Breast epithelium (tissue), 4 donors: ENCODE measurements around the gene HIBCH. TPM values are rescaled to one million over a fixed set of nuclear protein-coding genes. Genes with fewer than 3 reads are reported as not detected.
"Not testable (repeated sequence)": the region's sequence is repeated elsewhere in the genome, so short reads cannot be mapped to it uniquely, and the experiment has no call there.

Experiments used
- DNase-seq, 2 donors: peaks; one replicate each; pipeline ENCODE4 v3.0.0-alpha.2; 2019; ENCODE audit warnings: low spot score in 2 of 2
- H3K27ac ChIP-seq, 2 donors: fragments of 200-600 bp; sonication (generic) in 1 of 2; one replicate each; pipeline ENCODE4 v1.5.1; 2016 to 2019; ENCODE audit warnings: mild to moderate bottlenecking in 1 of 2
- H3K27me3 ChIP-seq, 2 donors: fragments of 200-600 bp; sonication (generic) in 1 of 2; one replicate each; pipeline versions ENCODE4 v1.5.1 to v1.6.0; 2017 to 2019; ENCODE audit warnings: control low read depth in 1 of 2, mild to moderate bottlenecking in 1 of 2
- H3K36me3 ChIP-seq: fragments of 200-600 bp; one replicate; pipeline ENCODE4 v1.5.1; 2019
- H3K4me1 ChIP-seq, 2 donors: fragments of 200-600 bp; sonication (generic); one replicate each; pipeline ENCODE4 v1.5.1; 2016 to 2019; ENCODE audit warnings: control low read depth in 1 of 2
- H3K4me3 ChIP-seq, 3 donors: fragments of 200-600 bp; sonication (generic); 1 replicate in 2 of 3; 2 replicates in 1 of 3; pipeline ENCODE4 v1.5.1; 2016 to 2019; ENCODE audit warnings: mild to moderate bottlenecking in 3 of 3, moderate library complexity in 2 of 3
- H3K9me3 ChIP-seq, 2 donors: fragments of 200-600 bp; sonication (generic) in 1 of 2; one replicate each; pipeline ENCODE4 v1.5.1; 2016 to 2019; ENCODE audit warnings: control low read depth in 1 of 2
- POLR2A ChIP-seq: fragments of 450-650 bp; IDR thresholded peaks from one replicate; pipeline ENCODE4 v1.6.1; 2016; ENCODE audit warnings: antibody characterized with exemption, mild to moderate bottlenecking, moderate library complexity
- POLR2AphosphoS5 ChIP-seq, 3 donors: sonication (generic); formaldehyde crosslinking; IDR thresholded peaks; one replicate each; pipeline ENCODE4 v1.6.1; 2017; ENCODE audit warnings: antibody characterized with exemption in 3 of 3
- intact Hi-C: fragments of 100-400 bp; cut with DNase I; formaldehyde crosslinking; loops from one replicate; pipeline ENCODE4 v1.15.1; 2023; ENCODE audit warnings: low total_unique reads
- total RNA-seq, 3 donors: library from RNA; depleted of rRNA; stranded (reverse); fragments of >200 nt; gene quantifications; one replicate each; pipeline ENCODE4 v1.1.0, GENCODE V29; 2016
- TF ChIP-seq, protein P1 (sequence below), 3 donors: fragments of 450-650 bp; IDR thresholded peaks; one replicate each; pipeline ENCODE4 v1.5.1; 2016 to 2017; ENCODE audit warnings: antibody characterized with exemption in 3 of 3, mild to moderate bottlenecking in 3 of 3, moderate library complexity in 3 of 3

The HIBCH gene
- total RNA-seq, 3 donors from 2014 or later, result 22.2 to 31.8 (median 22.9) TPM

DNA sequence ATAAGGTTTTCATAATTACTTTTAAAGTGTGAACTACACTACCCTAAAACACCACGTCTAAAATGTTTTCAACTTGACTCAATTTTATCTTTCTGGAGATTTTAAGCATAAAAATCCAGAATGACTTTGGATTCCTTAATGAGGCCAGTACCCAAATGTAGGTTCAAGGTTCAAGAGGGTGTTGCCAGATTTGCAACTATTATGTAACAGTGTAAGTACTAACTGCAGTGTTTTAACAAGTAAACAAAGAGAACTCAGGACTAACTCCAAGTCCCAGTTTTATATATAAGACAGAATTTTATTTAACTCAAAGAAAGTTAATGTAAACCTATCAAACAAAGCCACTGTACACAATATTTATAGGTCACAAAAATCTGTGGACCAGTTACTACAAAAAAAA is 5.7 kb downstream of the HIBCH start:
- Histone ChIP-seq H3K27ac (no peak overlapping the region), H3K36me3 (no peaks in the 10 kb centered on the region), H3K27me3 (no peaks in the 10 kb centered on the region), H3K9me3 (no peaks in the 10 kb centered on the region), H3K4me3 (no peak overlapping the region), H3K4me1 (peaks cover 0 to 8% of the 10 kb centered on the region in 2 donors)
- no peak for TF ChIP-seq POLR2AphosphoS5 (IDR thresholded peaks at IDR 0.05)
- TF ChIP-seq, protein P1, sequence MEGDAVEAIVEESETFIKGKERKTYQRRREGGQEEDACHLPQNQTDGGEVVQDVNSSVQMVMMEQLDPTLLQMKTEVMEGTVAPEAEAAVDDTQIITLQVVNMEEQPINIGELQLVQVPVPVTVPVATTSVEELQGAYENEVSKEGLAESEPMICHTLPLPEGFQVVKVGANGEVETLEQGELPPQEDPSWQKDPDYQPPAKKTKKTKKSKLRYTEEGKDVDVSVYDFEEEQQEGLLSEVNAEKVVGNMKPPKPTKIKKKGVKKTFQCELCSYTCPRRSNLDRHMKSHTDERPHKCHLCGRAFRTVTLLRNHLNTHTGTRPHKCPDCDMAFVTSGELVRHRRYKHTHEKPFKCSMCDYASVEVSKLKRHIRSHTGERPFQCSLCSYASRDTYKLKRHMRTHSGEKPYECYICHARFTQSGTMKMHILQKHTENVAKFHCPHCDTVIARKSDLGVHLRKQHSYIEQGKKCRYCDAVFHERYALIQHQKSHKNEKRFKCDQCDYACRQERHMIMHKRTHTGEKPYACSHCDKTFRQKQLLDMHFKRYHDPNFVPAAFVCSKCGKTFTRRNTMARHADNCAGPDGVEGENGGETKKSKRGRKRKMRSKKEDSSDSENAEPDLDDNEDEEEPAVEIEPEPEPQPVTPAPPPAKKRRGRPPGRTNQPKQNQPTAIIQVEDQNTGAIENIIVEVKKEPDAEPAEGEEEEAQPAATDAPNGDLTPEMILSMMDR (IDR thresholded peaks at IDR 0.05), result no peak
- no peak for TF ChIP-seq POLR2A
- intact Hi-C loops, result no loop called here
- no peak for DNase-seq

DNA sequence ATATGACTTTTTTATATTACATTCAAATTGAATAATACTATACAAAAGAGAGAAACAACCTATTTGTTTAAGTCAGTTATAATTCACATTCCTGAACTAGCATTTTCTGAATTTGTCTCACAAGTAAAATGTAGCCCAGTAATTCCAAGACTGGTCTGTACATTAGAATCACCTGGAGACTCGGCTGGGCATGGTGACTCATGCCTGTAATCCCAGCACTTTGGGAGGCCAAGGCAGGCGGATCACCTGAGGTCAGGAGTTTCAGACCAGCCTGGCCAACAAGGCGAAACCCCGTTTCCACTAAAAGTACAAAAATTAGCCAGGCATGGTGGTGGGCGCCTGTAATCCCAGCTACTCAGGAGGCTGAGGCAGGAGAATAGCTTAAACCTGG is 7.0 kb downstream of the HIBCH start:
- H3K9me3 ChIP-seq, H3K27me3 ChIP-seq, intact Hi-C loops, H3K27ac ChIP-seq, DNase-seq, H3K4me1 ChIP-seq, H3K36me3 ChIP-seq, H3K4me3 ChIP-seq: not testable (repeated sequence)

DNA sequence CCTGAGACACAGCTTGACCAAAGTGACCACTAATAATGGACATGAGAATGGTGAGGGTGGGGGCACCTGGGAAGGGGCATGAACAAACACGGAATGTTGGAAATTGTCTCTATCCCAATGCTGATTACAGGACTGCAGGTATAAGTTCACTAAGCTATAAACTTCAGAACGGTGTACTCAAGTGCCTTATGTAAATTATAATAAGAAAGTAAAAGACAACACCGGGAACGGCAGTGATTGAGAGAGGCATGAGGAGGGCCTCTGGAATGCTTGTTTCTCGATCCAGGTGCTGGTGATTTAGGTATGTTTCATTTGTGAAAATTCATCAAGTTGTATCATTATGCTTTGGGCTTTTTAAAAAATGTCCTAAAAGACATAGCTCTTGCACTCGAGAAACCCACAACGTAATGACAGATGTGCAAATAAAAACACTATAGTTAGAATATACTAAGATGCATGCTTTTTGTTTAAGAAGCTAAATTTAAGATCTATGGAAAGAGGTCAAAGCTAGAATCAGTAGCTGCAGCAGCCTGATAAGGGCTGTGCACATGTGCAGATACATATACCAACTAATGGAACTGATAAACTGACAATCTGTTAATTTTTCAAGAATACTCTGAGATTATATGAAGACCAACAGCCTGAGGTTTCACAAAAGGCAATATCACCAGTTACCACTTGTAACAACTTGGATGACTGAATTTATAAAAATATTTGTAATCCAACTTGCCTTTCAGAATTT is 7.6 kb downstream of the HIBCH start:
- TF ChIP-seq POLR2AphosphoS5 (IDR thresholded peaks at IDR 0.05), result no peak
- TF ChIP-seq, protein P1 (IDR thresholded peaks at IDR 0.05), result no peak
- no peak for TF ChIP-seq POLR2A
- intact Hi-C loops, result no loop called here
- no peaks in the 10 kb centered on the region for H3K36me3 ChIP-seq
- H3K4me3 ChIP-seq, result no peak overlapping the region
- H3K27me3 ChIP-seq, result no peaks in the 10 kb centered on the region
- H3K9me3 ChIP-seq, result no peaks in the 10 kb centered on the region
- no peak overlapping the region for H3K27ac ChIP-seq
- no peak for DNase-seq
- H3K4me1 ChIP-seq, result no peaks in the 10 kb centered on the region

DNA sequence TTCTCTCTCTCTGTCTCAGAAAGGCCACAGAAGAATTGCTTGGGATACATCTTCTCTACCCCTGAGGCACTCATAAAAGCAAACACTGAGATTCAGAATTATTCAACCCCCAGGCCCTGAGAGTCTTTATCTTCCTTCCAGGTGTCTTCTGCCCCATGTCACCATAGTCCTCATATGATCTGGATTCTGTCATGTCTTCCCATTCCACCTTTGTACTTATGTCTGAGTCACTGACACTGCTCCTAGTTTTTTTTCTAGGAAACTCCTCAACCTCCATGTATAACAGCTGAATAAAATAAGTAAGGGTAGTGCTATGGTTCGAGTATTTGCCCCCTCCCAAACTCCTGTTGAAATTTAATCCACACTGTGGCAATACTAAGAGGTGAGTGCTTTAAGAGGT is 11.6 kb downstream of the HIBCH start:
- H3K4me1 ChIP-seq, result no peaks in the 10 kb centered on the region
- H3K9me3 ChIP-seq, result no peaks in the 10 kb centered on the region
- no peaks in the 10 kb centered on the region for H3K27me3 ChIP-seq
- no peak overlapping the region for H3K27ac ChIP-seq
- no peak for DNase-seq
- intact Hi-C loops, result no loop called here
- TF ChIP-seq POLR2AphosphoS5 (IDR thresholded peaks at IDR 0.05) (no peak), POLR2A (no peak)
- TF ChIP-seq, protein P1 (IDR thresholded peaks at IDR 0.05), result no peak
- H3K36me3 ChIP-seq, result no peaks in the 10 kb centered on the region
- no peak overlapping the region for H3K4me3 ChIP-seq

DNA sequence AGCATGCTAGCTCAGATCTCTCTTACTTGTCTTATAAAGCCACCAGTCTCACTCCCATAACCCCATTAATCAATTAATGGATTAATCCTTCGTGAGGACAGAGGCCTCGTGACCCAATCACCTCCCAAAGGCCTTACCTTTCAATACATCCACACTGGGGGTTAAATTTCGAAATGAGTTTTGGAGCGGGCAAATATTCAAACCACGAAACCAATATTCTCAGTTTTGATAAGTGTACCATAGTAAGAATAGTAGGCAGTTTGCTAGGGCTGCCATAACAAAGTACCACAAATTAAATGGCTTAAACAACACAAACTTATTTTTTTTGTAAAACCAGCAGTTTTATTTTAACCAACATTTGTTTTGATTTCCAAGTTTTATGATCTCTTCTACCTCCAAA is 15.2 kb downstream of the HIBCH start:
- Histone ChIP-seq H3K27me3 (no peaks in the 10 kb centered on the region), H3K36me3 (no peaks in the 10 kb centered on the region), H3K27ac (no peak overlapping the region), H3K4me3 (no peak overlapping the region), H3K4me1 (no peaks in the 10 kb centered on the region), H3K9me3 (no peaks in the 10 kb centered on the region)
- no peak for DNase-seq
- TF ChIP-seq, protein P1 (IDR thresholded peaks at IDR 0.05), result no peak
- TF ChIP-seq POLR2A, result no peak
- no peak for TF ChIP-seq POLR2AphosphoS5 (IDR thresholded peaks at IDR 0.05)
- intact Hi-C loops, result no loop called here
